ENCODE measurements around the gene ADAP1.
A peak's percentile ranks its signal among the peaks of the same experiment; 100 is the strongest.

The ADAP1 gene

GRCh38 chr7:966291-967069 is 12.0 kb upstream of the ADAP1 start:
- DNase-seq (ENCODE audit: low read depth in 1 of 2, low spot score in 1 of 2): no peak
- H3K4me3 ChIP-seq (replicated peaks; ENCODE audit: insufficient read depth, low read length): no peak overlapping the region
- H3K27me3 ChIP-seq (ENCODE audit: insufficient read depth, poor library complexity, severe bottlenecking): no peaks in the 10 kb centered on the region
- peak overlapping the region; percentile 1; the same call in 1 of the 2 replicates for H3K27ac ChIP-seq (replicated peaks)
- TF ChIP-seq POLR2AphosphoS5 (IDR thresholded peaks at IDR 0.05; ENCODE audit: low read depth) (peak; percentile 23; the same call in 1 of the 2 replicates), CTCF (IDR thresholded peaks at IDR 0.05; ENCODE audit: insufficient read depth, low read length) (no peak)

- Histone ChIP-seq H3K27ac (replicated peaks) (peak overlapping the region; percentile 69), H3K27me3 (ENCODE audit: insufficient read depth, poor library complexity, severe bottlenecking) (no peaks in the 10 kb centered on the region), H3K4me3 (replicated peaks; ENCODE audit: insufficient read depth, low read length) (no peak overlapping the region)
- peak; percentile 69 to 71 for DNase-seq (ENCODE audit: low read depth in 1 of 2, low spot score in 1 of 2)
- TF ChIP-seq REST (IDR thresholded peaks at IDR 0.05; ENCODE audit: insufficient replicate concordance, low read depth) (no peak), CTCF (IDR thresholded peaks at IDR 0.05; ENCODE audit: insufficient read depth, low read length) (peak; percentile 20)
These were observed 10.1 kb upstream of the ADAP1 start for GRCh38 chr7:964401-965231.

- DNase-seq (ENCODE audit: low read depth in 1 of 2, low spot score in 1 of 2): no peak
- TF ChIP-seq REST (IDR thresholded peaks at IDR 0.05; ENCODE audit: insufficient replicate concordance, low read depth) (no peak), SPI1 (IDR thresholded peaks at IDR 0.05; ENCODE audit: borderline replicate concordance, low read depth) (no peak), POLR2AphosphoS5 (IDR thresholded peaks at IDR 0.05; ENCODE audit: low read depth) (no peak), GABPA (IDR thresholded peaks at IDR 0.05; ENCODE audit: low read depth) (no peak), CTCF (IDR thresholded peaks at IDR 0.05; ENCODE audit: insufficient read depth, low read length) (no peak)
- H3K27ac ChIP-seq (replicated peaks): no peak overlapping the region
- H3K4me3 ChIP-seq (replicated peaks; ENCODE audit: insufficient read depth, low read length): no peak overlapping the region
- H3K27me3 ChIP-seq (ENCODE audit: insufficient read depth, poor library complexity, severe bottlenecking): no peaks in the 10 kb centered on the region
These were observed 9.0 kb upstream of the ADAP1 start for GRCh38 chr7:963236-964078.
